ENCODE data around the gene ITPR2.

GRCh38 chr12:26643532-26644315 lies 189.3 kb downstream of the ITPR2 start:
- no peak for TF ChIP-seq SP1 (IDR thresholded peaks at IDR 0.05)
- no peak for TF ChIP-seq NFRKB (IDR thresholded peaks at IDR 0.05)
- no peak for TF ChIP-seq BHLHE40 (IDR thresholded peaks at IDR 0.05; ENCODE audit: borderline replicate concordance)
- no peak for TF ChIP-seq ZNF384 (IDR thresholded peaks at IDR 0.05)
- TF ChIP-seq LEF1 (IDR thresholded peaks at IDR 0.05; ENCODE audit: borderline replicate concordance) = no peak
- no peak for TF ChIP-seq ARNT (IDR thresholded peaks at IDR 0.05)
- TF ChIP-seq L3MBTL2 (conservative IDR thresholded peaks at IDR 0.05) = no peak
- no peak for TF ChIP-seq HDGF (IDR thresholded peaks at IDR 0.05; ENCODE audit: borderline replicate concordance)
- TF ChIP-seq TARDBP (IDR thresholded peaks at IDR 0.05) = no peak
- no peak for TF ChIP-seq FOXM1 (IDR thresholded peaks at IDR 0.05; ENCODE audit: borderline replicate concordance)
- TF ChIP-seq ELF4 (IDR thresholded peaks at IDR 0.05) = no peak
- no peak for TF ChIP-seq FOXA1 (IDR thresholded peaks at IDR 0.05)
